HG02642 (cell line): ENCODE measurements around the gene ACTG2.

ENCODE experiments used
- ATAC-seq: cut with Tn5 transposase; IDR thresholded peaks from one replicate; pipeline ENCODE4 v1.9.1; 2021; ENCODE audit warnings: mild to moderate bottlenecking; ENCODE audit not compliant: unreplicated experiment, poor library complexity

ACTG2 gene

DNA sequence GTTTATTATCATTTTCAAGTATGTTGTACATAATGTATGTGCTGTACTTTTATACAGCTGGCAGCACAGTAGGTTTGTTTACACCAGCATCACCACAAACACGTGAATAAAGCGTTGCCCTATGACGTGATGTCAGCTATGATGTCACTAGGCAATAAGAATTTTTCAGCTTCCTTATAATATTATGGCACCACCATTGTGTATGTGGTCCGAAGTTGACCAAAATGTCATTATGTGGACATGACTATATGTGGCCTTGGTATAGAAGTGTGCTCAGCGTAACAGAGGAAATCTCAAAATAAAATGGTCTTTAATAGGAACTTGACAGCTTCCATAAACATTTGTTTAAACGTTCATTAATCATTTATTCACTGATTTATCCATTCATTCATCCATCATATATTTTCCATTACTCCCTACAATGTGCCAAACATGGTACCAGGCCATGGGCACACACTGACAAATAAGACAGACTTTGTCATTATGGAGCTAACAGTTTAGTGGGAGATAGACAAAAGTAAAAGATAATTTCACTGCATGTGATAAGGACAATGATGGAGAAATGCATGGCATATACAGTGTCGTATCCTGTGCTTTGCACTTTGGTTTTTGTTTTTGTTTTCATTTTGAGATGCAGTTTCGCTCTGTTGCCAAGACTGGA, 18.9 kb downstream of the ACTG2 start:
- ATAC-seq: no peak

DNA sequence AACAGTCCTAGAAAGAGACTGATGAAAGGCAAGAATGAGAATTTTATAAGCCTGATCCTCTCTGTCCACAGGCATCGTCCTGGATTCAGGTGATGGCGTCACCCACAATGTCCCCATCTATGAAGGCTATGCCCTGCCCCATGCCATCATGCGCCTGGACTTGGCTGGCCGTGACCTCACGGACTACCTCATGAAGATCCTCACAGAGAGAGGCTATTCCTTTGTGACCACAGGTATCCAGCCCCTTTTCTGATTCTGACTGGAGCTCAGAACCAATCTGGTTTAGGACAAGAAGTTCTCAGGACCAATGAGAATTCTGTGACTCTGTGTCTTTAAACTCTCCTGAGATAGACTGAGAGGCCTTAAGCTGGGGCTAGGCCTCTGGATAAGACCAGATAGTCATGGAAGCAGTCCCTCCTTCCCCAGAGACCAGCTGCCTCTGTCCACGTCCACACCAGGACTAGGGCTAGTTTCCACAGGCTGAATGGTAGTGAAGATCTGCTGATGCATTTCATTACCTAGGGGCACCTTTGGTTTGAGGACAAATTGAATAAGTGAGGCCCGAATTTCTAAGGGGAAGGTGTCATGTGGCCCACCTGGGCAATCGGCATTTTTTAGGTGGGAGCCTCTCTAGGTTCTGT, 20.7 kb downstream of the ACTG2 start:
- ATAC-seq: no peak

DNA sequence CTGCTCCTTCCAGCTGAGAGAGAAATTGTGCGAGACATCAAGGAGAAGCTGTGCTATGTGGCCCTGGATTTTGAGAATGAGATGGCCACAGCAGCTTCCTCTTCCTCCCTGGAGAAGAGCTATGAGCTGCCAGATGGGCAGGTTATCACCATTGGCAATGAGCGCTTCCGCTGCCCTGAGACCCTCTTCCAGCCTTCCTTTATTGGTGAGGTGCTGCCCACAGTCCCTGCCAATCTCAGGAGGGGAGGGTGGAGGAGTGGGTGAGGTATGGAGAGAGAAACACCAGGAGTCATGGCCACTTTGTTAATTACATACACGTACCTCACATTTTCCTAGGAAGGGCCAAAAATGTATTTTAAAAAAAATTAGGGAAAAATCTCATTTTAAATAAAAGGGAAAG, 21.9 kb downstream of the ACTG2 start:
- no peak for ATAC-seq

DNA sequence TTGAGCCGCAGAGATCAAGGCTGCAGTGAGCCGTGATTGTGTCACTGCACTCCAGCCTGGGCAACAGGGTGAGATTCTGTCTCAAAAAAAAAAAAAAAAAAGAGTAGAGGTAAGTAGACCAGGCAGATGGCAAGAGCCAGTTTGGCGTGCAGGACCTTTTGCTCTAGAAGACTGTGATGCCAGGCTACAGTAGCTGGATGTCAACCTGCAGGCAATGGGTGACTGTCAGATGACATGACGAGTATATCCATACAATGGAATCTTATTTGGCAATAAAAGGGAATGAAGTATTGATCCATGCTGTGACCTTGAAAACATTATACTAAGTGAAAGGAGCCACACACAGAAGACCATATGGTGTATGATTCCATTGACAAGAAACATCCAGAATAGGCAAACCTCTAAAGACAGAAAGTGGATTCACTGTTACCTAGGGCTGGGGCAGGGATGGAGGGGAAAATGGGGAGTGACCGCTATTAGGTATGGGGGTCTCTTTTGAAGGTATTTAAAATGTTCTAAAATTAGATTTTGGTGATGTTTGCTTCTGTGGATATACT, 22.7 kb downstream of the ACTG2 start:
- no peak for ATAC-seq

DNA sequence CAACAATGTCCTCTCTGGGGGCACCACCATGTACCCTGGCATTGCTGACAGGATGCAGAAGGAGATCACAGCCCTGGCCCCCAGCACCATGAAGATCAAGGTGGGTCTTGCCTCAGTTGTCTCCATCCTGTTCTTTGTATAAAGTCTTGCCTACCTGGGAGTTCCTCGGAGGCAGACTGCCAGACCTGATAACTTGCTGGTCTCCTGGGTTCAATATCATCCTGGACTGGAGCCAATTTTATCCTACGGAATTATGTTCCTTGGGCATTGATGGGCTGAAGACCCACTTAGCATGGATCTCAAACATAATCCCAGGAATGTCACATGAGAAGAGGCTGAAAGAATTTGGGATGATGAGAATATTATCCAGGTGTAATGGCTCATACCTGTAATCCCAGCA, 23.9 kb downstream of the ACTG2 start:
- no peak for ATAC-seq

DNA sequence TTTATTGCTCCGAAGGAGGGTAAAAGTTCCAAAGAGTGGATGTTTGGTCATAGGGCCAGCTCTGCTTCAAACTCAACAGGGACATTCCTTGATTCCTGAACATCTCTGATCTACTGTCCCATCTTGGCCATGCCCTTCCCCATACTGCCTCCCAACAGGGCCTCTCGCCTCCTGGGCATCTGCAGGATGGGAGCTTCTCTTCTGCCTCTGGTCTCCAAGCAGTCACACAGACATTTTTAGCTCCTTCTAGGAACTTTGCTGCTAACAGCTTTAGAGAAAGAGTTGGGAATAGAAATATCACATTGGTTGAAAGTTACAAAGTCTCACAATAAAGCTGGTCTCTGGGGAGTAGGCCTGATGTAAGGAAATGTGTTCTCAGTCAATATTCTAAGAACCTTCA, 24.5 kb downstream of the ACTG2 start:
- no peak for ATAC-seq

DNA sequence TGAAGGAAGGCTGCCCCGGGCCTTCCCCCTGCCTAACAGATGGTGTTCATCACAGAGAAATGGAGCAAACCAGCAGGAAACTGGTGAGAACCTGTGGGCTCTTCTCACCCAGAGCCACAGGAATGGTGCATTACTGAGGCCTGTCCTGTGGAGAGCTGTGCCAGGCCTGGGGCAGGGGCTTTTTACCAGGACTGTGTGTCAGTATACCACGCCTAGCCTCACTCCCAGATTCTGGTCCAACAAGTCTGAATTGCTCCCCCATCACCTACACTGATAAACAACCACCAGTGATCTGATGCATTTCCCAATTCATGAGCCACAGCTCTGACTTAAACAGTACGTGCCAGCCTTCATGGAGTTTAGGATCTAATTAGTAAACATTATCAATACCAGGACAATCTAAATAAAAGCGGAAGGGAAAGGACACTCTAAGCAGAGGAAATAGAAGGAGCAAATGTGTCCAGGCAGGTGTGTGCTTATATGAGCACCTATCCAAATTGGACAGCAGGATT, 24.9 kb downstream of the ACTG2 start:
- ATAC-seq: no peak

DNA sequence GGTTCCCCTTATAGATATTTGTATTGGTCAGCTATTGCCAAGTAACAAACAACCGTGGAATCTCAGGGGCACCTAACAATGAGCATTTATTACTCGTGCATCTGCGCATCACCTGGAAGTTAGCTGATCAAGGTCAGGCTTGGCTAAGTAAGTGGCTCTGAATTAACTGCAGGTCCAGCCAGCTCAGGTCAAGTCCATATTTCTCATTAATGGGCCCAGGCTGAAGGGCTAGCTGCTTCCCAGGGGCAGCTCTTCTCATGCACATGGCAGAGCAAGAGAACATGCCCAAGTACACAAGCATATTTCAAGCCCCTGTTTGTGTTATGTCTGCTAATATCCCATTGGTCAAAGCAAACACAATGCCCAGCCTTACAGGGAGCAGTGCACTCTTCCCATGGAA, 26.0 kb downstream of the ACTG2 start:
- ATAC-seq: no peak

DNA sequence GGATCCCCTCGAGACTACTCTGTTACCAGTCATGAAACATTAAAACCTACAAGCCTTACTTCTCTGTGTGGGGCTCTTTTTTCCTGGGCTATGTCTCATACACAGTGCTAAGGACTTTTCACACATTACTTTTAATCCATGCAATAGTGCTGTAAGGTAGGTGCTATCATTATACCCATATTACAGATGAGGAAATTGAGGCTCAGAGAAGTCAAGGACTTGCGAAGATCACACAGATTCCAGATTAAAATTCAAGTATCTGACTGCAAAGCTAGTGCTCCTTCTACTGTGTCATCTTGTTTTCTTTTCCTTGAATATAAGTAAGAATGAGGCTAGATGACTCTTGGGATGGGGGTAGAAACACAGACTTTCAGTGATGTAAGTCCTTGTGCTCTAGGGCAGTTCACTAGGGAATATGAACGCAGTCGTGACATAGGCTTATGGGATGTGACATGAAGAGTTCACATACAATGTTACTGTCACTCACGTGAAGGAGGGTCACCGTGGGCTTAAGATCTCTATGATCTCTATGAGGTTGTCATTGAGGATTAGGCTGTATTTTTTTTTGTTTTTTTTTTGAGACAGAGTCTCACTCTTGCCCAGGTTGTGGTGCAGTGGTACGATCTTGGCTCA, 26.9 kb downstream of the ACTG2 start:
- no peak for ATAC-seq

DNA sequence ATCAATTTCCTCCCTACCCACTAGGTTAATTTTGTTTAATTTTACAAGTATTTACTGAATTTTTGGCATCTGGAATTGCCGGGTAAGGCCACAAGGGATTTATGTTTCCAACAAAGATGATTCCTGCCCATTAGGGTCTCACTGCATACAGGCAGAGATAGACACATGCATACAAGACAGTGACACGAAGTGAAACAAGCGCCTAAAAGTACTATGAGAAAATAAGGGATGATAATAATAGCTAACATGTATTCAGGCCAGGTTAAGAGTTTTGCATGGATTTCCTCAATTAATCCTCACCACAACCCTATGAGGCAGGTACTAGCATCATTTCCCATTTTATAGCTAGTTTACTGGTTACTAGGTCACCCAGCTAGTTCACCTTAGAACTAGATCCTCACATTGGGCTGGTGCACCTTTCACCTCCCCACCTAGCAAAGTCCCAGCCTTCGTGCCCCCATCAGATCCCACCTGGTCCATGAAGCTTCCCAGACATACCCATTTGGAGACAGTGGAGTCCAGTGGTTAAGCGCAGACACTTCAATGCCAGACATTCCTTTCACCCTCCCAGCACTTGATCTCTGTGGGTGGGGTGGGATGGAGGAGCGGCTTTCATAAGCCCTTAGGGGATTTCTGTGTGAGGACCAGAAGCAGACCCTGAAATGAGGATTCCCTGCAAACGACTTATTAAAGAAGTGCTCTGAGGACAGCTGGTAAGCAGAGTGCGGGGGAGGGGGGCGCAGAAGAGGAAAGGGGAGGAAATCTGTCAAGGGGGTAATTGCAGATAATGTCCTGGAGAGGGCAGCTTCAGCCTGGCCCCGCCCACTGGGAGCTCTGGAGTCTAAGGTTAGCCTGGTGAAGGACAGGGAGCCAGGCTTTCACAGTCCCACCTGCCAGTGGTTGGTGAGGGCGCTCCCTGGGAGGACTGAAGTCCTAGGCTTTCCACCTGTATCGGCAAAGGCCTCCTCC, 28.1 kb downstream of the ACTG2 start:
- ATAC-seq: peak; percentile 46

DNA sequence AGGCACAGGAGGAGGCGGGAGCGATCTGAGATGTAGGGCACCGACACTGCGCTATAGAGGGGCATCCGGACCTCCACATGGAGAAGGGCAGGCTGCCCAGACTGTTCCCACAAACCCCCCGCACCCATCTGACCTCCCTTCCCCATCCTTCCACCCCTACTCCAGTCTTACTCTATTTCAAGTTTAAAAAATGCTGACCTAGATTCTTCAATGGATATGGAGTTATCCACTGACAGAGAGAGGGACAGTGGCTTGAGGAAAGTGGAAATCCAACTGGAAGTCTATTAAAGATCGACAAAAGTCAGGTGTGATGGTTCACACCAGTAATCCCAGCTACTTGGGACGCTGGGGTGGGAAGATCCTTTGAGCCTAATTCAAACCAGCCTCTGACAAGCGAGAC, 28.8 kb downstream of the ACTG2 start:
- ATAC-seq: no peak

DNA sequence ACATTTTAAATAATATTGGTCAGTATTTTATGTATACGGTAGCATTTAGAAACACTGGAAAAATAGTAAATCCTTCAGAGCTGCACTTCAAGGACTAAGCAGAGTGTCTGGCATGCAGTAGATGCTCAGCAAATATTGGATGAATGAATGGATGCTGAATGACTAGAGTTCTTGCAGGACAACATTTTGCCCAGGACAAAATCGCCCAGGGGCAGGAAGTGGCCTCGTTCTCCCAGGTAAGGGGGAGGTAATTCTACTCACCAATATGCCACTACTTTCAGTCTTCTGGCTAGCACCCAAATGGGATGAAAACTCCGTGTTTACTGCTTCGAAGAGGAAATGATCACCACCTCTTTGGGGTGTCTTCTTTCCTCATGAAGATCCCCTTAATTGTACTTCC, 29.9 kb downstream of the ACTG2 start:
- no peak for ATAC-seq

DNA sequence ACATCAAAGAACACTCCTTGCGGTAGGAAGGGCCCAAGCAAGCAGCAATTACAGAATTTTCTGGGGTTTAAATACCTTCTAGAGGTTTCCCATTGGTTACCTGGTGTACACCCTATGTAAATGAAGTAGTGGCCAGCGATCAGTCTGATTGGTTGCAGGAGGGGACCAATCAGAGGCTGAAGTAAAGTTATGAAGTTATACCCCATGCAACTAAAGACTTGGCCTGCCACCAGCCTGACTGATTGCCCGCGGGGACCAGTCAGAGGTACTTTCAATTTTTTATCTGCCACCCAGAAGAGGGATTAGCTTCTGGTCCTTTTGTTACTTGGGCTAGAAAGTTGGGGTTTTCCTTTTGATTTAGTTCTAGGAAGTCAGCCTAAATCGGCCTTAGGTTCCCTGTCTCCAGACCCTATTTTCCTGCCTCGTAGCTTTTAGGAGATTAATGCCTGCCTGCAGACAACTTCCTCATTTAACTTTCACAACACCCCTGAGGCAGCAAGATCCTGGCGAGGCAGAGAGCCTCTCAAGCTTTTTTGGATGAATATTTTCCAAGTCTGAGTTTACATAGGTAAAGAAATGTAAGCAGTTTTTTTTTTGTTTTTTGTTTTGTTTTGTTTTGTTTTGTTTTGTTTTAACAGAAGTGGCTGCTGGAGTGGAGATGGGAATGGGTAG, 32.4 kb downstream of the ACTG2 start:
- ATAC-seq: no peak

DNA sequence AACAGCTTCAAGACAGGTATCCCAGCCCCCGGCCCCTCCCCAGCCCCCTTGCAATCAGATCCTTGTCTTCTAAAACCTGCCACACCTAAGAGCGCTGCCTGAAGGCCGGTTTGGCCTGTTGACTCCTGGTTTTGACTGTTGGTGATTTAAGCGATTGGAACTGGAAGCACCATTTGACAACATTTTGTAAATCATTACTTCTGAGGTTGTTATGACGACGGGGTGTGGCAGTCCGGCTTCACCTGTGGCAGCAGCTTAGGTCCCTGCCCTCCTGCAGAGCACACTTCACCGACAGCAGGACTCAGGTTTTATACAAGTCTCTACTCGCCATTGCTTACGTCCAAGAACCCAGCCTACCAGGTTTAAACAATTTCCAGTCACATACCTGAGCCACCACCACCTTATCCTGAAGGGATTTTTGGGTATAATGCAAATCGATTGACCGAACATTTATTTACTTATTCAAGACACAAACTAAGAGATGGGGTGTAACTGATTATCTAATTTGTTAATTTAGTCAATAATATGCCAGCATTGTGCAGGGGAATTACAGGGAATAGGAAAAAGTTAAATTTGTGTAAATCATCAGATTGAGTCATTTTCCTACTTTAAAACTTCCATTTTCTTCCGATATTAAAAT, 33.2 kb downstream of the ACTG2 start:
- no peak for ATAC-seq

DNA sequence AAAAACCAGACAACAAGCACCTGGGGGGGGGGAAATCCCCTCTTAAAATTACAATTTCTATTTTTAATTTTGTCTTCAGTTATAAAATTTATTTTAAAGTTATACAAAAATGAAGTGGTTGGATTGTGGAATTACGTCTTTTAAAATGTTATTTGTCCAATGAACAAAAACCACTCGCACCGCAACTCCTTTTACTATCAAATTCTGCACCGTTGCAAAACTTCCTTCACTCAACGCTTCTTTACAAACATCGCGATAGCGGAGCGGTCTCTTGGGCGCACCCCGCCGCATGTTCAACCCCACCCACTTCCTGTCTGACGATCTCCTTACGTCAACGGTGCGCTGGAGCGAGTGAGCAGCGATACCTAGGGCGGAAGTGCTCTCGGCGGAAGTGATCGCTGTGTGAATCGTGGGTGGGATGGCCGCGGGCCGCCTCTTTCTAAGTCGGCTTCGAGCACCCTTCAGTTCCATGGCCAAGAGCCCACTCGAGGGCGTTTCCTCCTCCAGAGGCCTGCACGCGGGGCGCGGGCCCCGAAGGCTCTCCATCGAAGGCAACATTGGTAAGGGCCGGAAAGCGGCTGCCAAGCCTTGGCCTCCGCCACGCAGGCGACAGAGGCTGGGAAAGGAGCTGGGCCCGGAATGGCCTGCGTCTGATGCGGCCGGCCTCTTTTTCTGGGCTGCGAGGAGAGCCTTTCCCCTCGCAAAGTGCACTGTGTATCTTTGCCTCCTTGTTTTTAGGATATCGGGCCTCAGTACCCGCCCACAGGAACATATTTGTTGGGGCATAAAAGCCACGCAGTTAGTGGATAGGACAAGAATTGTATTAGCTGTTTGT, 33.9 kb downstream of the ACTG2 start, which contains the start of gene DGUOK:
TSS of gene DGUOK (plus strand) at position 388 of the 835 bp plus-strand sequence. CDS start at position 419, 31 bp downstream.
- ATAC-seq: peak; percentile 100

DNA sequence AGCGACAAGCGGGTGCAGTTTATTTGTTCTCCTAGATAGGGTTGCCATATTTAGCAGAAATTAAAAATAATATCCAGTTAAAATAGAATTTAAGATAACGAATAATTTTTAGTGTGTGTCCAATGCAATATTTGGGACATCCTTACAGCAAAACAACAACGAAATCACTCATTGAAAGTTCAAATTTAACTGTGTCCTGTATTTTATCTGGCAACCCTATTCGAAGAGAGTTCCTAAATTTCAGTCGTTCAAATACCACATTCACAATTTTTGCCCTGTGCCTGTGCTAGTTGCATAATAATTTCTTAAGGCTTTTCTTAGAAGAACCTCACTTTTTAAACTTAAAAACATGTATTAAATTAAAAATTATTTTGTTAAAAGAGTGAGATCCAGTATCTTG, 34.5 kb downstream of the ACTG2 start:
- no peak for ATAC-seq

DNA sequence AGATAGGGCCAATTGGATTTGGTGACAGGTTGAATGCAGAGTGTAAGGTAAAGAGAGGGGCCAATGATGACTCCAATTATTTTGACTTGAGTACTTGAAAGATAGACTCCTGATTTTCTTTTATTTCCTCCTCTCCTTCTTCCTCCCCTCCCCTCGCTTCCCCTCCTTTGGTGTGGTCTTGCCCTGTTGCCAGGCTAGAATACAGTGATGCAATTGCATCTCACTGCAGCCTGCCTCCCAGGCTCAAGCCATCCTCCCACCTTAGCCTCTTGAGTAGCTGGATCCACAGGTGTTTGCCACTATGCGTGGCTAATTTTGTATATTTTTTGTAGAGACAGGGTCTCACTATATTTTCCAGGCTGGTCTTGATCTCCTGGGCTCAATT, 36.1 kb downstream of the ACTG2 start:
- ATAC-seq: no peak

DNA sequence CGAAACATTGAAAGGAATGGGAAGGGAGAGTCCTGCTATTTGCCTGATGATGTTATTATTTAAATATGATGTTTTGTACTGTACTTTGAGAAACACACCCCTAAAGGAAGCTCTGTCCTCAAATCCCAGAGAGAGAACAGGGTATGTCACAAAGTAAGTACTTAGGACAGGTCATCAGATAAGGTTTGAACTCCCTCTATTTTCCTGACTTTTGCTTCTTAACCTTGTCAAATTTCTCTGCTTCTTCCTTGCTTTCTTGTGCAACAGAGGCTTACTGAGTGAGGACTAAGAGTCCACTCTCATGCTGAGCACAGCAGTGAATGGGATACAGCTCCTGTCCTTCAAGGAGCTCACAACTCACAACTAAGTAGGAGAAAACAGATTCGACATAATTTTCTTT, 37.6 kb downstream of the ACTG2 start:
- ATAC-seq: no peak
